GM19324 (cell line): ENCODE measurements around the gene PROK2.

Source experiments
- ATAC-seq: cut with Tn5 transposase; IDR thresholded peaks from one replicate; pipeline ENCODE4 v1.9.1; 2021; ENCODE audit warnings: mild to moderate bottlenecking, moderate library complexity; ENCODE audit not compliant: unreplicated experiment, low FRiP score

The PROK2 gene

GRCh38 chr3:71784914-71785531, at the start of gene PROK2:
Gene PROK2 (minus strand): TSS chr3:71785148. CDS start chr3:71785052, 96 bp downstream.
- no peak for ATAC-seq

- ATAC-seq = no peak
Observed at GRCh38 chr3:71831599-71831998, 46.7 kb upstream of the PROK2 start.

- no peak for ATAC-seq
Observed at GRCh38 chr3:71825551-71826283, 40.8 kb upstream of the PROK2 start.

- no peak for ATAC-seq
Observed at GRCh38 chr3:71821116-71821515, 36.2 kb upstream of the PROK2 start.

GRCh38 chr3:71817262-71817661, 32.3 kb upstream of the PROK2 start:
- ATAC-seq = no peak

- ATAC-seq = no peak
Observed at GRCh38 chr3:71816767-71817156, 31.8 kb upstream of the PROK2 start.

GRCh38 chr3:71815340-71816067, 30.6 kb upstream of the PROK2 start:
- no peak for ATAC-seq

GRCh38 chr3:71813704-71814103, 28.8 kb upstream of the PROK2 start:
- ATAC-seq = no peak

GRCh38 chr3:71813073-71813472, 28.1 kb upstream of the PROK2 start:
- no peak for ATAC-seq

- no peak for ATAC-seq
Observed at GRCh38 chr3:71810056-71810455, 25.1 kb upstream of the PROK2 start.

- no peak for ATAC-seq
Observed at GRCh38 chr3:71809321-71810026, 24.5 kb upstream of the PROK2 start.

GRCh38 chr3:71806736-71807135, 21.8 kb upstream of the PROK2 start:
- ATAC-seq = no peak

GRCh38 chr3:71805691-71806090, 20.7 kb upstream of the PROK2 start:
- no peak for ATAC-seq

GRCh38 chr3:71805199-71805598, 20.3 kb upstream of the PROK2 start:
- no peak for ATAC-seq

- ATAC-seq = no peak
Observed at GRCh38 chr3:71803248-71803647, 18.3 kb upstream of the PROK2 start.

GRCh38 chr3:71801986-71802385, 17.0 kb upstream of the PROK2 start:
- ATAC-seq = no peak

- ATAC-seq = no peak
Observed at GRCh38 chr3:71800023-71800422, 15.1 kb upstream of the PROK2 start.

GRCh38 chr3:71797455-71797854, 12.5 kb upstream of the PROK2 start:
- no peak for ATAC-seq

GRCh38 chr3:71796290-71796689, 11.3 kb upstream of the PROK2 start:
- ATAC-seq = no peak

GRCh38 chr3:71791634-71792033, 6.7 kb upstream of the PROK2 start:
- ATAC-seq = no peak

GRCh38 chr3:71789922-71790321, 5.0 kb upstream of the PROK2 start:
- no peak for ATAC-seq
